ENCODE measurements around the gene CCT8L2. TPM values are rescaled to one million over a fixed set of nuclear protein-coding genes. Genes with fewer than 3 reads are reported as not detected.
"Not testable (repeated sequence)": the region's sequence is repeated elsewhere in the genome, so short reads cannot be mapped to it uniquely, and the experiment has no call there.

Gene CCT8L2
- total and polyA plus RNA-seq, 8 donors = not detected

DNA sequence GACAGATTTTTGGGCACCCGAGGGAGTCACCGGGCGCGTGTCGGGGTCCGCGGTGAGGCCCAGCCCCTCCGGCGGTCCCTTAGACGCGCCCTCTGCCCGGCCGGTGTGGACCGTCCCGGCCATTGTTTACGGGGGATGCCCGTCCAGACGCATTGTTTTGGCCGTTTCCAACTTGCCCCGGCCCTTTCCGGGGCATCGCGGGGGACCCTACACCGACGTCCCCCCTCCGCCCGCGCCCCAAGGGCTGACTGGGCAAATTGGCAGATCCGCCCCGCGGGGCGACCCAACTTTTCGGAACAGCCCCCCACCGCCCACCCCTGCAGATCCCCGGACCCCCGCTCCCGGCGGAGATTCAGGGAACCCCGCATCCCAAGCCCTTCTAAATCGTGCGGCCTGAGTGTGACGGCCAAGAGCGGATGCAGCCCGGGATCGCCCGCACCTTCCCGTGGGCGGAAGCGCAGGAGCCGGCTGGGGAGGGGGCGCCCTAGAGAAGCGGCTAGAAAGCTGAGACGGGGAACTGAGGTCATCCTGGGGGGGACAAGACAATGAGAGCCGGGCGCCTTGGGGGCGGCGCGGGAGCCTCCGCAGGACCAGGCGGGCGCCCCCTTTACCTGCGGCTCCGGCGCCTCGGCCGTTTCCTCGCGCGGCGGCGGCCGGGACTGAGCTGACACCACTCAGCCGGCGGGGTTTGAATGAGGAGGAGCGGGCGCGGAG lies 17.1 kb upstream of the CCT8L2 start:
- TF ChIP-seq, protein P1, sequence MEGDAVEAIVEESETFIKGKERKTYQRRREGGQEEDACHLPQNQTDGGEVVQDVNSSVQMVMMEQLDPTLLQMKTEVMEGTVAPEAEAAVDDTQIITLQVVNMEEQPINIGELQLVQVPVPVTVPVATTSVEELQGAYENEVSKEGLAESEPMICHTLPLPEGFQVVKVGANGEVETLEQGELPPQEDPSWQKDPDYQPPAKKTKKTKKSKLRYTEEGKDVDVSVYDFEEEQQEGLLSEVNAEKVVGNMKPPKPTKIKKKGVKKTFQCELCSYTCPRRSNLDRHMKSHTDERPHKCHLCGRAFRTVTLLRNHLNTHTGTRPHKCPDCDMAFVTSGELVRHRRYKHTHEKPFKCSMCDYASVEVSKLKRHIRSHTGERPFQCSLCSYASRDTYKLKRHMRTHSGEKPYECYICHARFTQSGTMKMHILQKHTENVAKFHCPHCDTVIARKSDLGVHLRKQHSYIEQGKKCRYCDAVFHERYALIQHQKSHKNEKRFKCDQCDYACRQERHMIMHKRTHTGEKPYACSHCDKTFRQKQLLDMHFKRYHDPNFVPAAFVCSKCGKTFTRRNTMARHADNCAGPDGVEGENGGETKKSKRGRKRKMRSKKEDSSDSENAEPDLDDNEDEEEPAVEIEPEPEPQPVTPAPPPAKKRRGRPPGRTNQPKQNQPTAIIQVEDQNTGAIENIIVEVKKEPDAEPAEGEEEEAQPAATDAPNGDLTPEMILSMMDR (IDR thresholded peaks at IDR 0.05) = no peak
- intact Hi-C loops (cut with DNase I) = no loop called here
- FAIRE-seq = no peak
- Histone ChIP-seq H3K36me3 (no peaks in the 10 kb centered on the region), H3K4me1 (no peaks in the 10 kb centered on the region), H3K27ac (no peak overlapping the region), H3K27me3 (no peaks in the 10 kb centered on the region), H3K4me3 (no peak overlapping the region), H3K9me3 (no peaks in the 10 kb centered on the region)
- WGBS, 2 donors = 3% methylated on average over 76 to 77 of the region's 77 CpGs
- peak in 1 of 4 donors; percentile 48 for ATAC-seq
- DNase-seq = no peak

DNA sequence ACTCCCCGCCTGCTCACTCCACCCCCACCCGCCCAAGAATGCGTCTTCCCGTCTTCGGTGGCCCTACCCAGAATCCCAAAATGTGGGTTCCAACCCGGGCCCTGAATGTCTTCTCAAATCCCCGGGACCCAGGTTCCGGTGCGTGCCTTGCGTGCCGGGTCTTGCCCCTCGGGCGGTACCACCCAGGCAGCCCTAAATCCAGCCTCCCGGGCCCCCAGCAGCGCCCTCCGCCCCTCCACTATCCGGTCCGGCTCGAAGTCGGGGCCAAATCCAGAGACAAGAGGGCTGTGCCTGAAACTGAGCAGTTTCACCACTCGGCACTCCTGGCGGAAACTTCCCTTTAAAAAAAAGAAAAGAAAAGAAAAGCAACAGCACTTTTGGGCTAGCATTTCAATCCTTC lies 16.3 kb upstream of the CCT8L2 start:
- DNase-seq (no peak), ATAC-seq (no peak)

DNA sequence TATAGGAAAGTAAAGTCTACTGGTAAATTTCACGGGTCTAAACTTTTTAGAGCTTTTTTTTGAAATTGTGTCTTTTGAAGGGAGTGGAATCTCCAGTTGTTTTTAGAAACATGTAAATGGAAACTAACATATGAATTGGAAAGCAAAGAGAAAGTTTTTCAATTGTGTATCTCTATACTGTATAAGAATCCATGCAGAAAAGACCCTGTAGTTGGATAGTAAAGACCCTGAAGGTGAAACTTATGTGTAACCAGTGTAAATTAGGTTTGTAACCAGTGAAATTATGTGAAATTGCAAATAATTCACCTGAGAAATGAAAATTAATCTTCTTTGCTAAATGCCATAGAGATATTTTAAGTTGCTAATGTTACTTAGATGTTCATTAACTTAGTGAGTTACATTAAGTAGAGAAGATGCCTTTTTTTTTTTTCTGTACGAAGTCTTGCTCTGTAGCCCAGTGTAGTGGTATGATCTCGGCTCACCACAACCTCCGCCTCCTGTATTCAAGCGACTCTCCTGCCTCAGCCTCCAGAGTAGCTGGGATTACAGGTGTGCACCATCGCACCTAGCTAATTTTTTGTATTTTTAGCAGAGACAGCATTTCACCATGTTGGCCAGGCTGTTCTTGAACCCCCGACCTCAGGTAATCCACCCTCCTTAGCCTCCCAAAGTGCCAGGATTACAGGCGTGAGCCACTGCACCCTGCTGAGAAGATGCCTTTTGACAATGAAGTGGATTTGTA lies 11.8 kb upstream of the CCT8L2 start:
- 33 to 48% methylated on average over 8 of the region's 8 CpGs for WGBS, 2 donors
- H3K4me1 ChIP-seq; DNase-seq; ATAC-seq; intact Hi-C loops (cut with DNase I); FAIRE-seq; H3K27me3 ChIP-seq; H3K4me3 ChIP-seq; H3K36me3 ChIP-seq; H3K27ac ChIP-seq; H3K9me3 ChIP-seq: not testable (repeated sequence)

More for the DNA sequence above, 16.3 kb upstream of the CCT8L2 start:
- Histone ChIP-seq H3K4me3 (no peak overlapping the region), H3K9me3 (no peaks in the 10 kb centered on the region), H3K27me3 (peaks cover 0 to under 1% (median 0%) of the 10 kb centered on the region in 4 donors), H3K36me3 (no peaks in the 10 kb centered on the region), H3K27ac (no peak overlapping the region), H3K4me1 (no peaks in the 10 kb centered on the region)
- intact Hi-C loops (cut with DNase I) = no loop called here
- 5 to 12% methylated on average over 22 of the region's 22 CpGs for WGBS, 2 donors
- TF ChIP-seq, protein P1 (IDR thresholded peaks at IDR 0.05) = no peak
- no peak for FAIRE-seq

DNA sequence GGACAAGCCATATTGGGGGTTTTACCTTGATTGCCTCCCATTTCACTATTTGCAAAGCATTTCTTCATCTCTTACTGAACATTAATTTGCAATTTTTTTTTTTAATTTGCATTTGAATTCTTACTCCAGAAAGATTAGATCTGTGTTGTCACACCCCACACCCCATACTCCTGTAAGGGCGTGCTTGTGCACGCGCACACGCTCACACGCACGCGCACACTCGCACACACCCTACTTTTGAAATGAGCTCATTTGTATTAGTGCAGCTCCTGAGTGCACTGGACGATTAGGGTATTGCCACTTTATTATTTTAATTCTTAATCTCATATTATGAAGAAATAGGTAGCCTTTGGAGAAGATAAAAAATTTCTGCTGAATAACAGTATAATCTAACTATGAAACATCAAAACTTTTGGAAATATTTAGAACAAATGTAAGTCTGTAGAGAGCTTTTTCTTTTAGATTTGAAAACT lies 11.2 kb upstream of the CCT8L2 start:
- H3K27ac ChIP-seq; H3K4me1 ChIP-seq; H3K4me3 ChIP-seq; ATAC-seq; H3K27me3 ChIP-seq; H3K36me3 ChIP-seq; intact Hi-C loops (cut with DNase I); DNase-seq; H3K9me3 ChIP-seq: not testable (repeated sequence)
- 9 to 13% methylated on average over 9 of the region's 9 CpGs for WGBS, 2 donors
- peak; percentile 9 for FAIRE-seq

DNA sequence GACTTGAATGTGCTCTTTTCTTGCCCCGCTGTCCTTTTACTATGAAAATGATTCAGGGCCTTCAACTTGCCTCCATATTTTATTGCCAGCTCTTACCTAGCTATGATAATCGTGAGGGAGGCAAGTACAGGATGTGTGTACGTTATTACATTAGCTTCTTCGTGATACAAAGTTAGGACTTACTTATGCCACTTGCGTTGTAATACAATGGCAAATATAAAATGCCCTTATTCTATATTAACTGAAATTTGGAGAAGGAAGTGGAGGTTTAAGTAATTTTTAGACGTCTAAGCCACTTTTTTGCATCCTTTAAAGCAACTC lies 10.8 kb upstream of the CCT8L2 start:
- H3K4me3 ChIP-seq = no peak overlapping the region
- WGBS, 2 donors = 9 to 11% methylated on average over 6 of the region's 6 CpGs
- peaks cover 0 to 5% (median 0%) of the 10 kb centered on the region in 4 donors for H3K27me3 ChIP-seq
- intact Hi-C loops (cut with DNase I) = no loop called here
- DNase-seq (no peak), ATAC-seq (no peak), FAIRE-seq (no peak)
- H3K36me3 ChIP-seq = no peaks in the 10 kb centered on the region
- no peaks in the 10 kb centered on the region for H3K9me3 ChIP-seq
- H3K4me1 ChIP-seq = no peaks in the 10 kb centered on the region
- TF ChIP-seq, protein P1 (IDR thresholded peaks at IDR 0.05) = no peak
- no peak overlapping the region for H3K27ac ChIP-seq

DNA sequence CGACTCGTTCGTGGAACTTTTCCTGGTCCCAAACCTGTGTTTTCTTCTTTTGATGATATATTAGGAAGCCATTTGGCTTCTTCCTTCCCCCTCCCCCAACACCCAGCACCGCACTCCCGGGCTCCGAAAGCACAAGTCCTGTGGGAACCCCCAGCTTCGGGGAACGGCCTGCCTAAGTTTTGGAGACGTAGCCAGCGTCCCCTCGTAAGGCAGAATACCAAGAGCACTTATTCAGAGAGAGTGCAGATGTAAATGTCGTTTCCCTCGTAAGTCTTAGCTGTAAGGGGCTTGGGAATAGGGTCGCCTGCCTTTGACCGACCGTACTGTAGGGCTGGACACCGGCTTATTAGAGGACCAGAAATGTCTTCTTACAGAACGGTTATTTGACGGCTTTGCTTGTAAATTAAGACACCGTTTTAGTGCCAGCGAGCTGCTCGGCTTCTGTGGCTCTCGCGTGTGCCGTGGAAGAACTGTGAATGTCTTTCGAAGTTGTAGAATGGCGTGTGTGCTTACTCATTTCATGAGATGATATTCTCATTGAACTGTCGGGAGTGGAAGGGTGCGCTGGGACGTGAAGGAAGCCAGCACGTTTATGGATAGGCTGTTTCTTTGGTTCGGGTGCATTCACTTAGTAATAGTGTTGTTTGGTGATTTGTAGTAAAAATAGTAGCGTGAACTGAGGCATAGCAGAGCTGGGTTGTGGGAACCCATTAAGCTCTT lies 10.3 kb upstream of the CCT8L2 start:
- DNase-seq; H3K9me3 ChIP-seq; H3K36me3 ChIP-seq; H3K27ac ChIP-seq; H3K27me3 ChIP-seq; H3K4me1 ChIP-seq; intact Hi-C loops (cut with DNase I); FAIRE-seq: not testable (repeated sequence)
- 3% methylated on average over 33 of the region's 33 CpGs for WGBS, 2 donors
- peak in 1 of 4 donors; percentile 23 for ATAC-seq
- H3K4me3 ChIP-seq = peak overlapping the region in 1 of 4 donors; percentile 18

DNA sequence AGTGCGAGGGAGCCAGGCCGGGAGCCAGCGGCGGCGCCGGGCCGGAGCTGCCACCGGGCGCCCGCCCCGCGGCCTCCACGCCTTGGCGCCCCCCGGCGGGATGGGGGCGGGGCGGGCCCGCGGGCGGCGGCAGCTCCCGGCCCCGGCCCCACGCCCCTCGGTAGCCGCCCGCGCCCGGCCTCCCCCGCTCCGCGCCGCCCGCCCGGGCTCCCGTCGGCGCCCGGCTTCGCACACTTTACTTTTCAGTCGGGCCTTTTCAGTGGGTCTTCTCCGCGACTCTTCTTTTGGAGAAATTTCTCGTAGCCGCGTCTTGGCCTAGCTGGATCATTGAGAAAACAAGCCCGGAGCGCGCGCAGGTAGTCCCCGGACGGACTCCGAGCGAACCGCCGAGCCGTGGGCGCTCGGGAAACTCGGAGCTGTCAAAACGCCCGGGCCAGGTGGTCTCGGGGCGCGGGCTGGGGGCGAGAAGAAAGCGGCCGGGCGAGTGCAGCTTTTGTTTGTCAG lies 9.7 kb upstream of the CCT8L2 start:
- peak overlapping the region in 2 of 4 donors; percentile 21 to 25 for H3K4me3 ChIP-seq
- H3K4me1 ChIP-seq; H3K27ac ChIP-seq; H3K36me3 ChIP-seq; H3K27me3 ChIP-seq; DNase-seq; intact Hi-C loops (cut with DNase I); H3K9me3 ChIP-seq; FAIRE-seq: not testable (repeated sequence)
- ATAC-seq = peak in 2 of 4 donors; percentile 10 to 25
- WGBS, 2 donors = 3% methylated on average over 63 to 70 of the region's 70 CpGs
